Endodermal cell (in vitro differentiated cells): ENCODE measurements around the gene OR14J1. TPM values are rescaled to one million over a fixed set of nuclear protein-coding genes. Genes with fewer than 3 reads are reported as not detected.

ENCODE experiments used
- DNase-seq: peaks from one replicate; pipeline ENCODE4 v3.0.0-alpha.2; 2017
- H3K27ac ChIP-seq: 2 replicates; pipeline ENCODE4 v1.5.1; 2013; ENCODE audit warnings: mild to moderate bottlenecking, low read depth, low read length, moderate library complexity
- H3K27me3 ChIP-seq: 2 replicates; pipeline ENCODE4 v1.6.1; 2013; ENCODE audit warnings: mild to moderate bottlenecking, low read length, moderate library complexity; ENCODE audit not compliant: insufficient read depth, control insufficient read depth, poor library complexity, severe bottlenecking
- H3K36me3 ChIP-seq: 2 replicates; pipeline ENCODE4 v1.7.0; 2013; ENCODE audit warnings: mild to moderate bottlenecking, low read length, moderate library complexity; ENCODE audit not compliant: control insufficient read depth, insufficient read depth
- H3K4me1 ChIP-seq: one replicate; pipeline ENCODE4 v1.7.0; 2013; ENCODE audit warnings: low read length; ENCODE audit not compliant: control insufficient read depth, insufficient read depth
- H3K4me3 ChIP-seq: 2 replicates; pipeline ENCODE4 v1.5.1; 2013; ENCODE audit warnings: mild to moderate bottlenecking, low read length, moderate library complexity
- H3K9ac ChIP-seq: 2 replicates; pipeline ENCODE4 v1.6.1; 2013; ENCODE audit warnings: mild to moderate bottlenecking, low read length, moderate library complexity; ENCODE audit not compliant: poor library complexity, severe bottlenecking; ENCODE audit errors: extremely low read depth
- H3K9me3 ChIP-seq: 2 replicates; pipeline ENCODE4 v1.6.1; 2013; ENCODE audit warnings: mild to moderate bottlenecking, low read length, moderate library complexity; ENCODE audit not compliant: control insufficient read depth
- H3K27ac Mint-ChIP-seq: 2 replicates; pipeline ENCODE4 v1.8.0; 2020; ENCODE audit warnings: mixed read lengths
- H3K27me3 Mint-ChIP-seq: 2 replicates; pipeline ENCODE4 v1.8.0; 2021; ENCODE audit warnings: mild to moderate bottlenecking, mixed read lengths; ENCODE audit not compliant: insufficient read depth
- H3K36me3 Mint-ChIP-seq: 2 replicates; pipeline ENCODE4 v1.8.0; 2020; ENCODE audit warnings: low read depth, mixed read lengths
- H3K4me1 Mint-ChIP-seq: 2 replicates; pipeline ENCODE4 v1.8.0; 2020; ENCODE audit warnings: mixed read lengths
- H3K4me3 Mint-ChIP-seq: 2 replicates; pipeline ENCODE4 v1.8.0; 2020; ENCODE audit warnings: mild to moderate bottlenecking, moderate library complexity, mixed read lengths
- H3K9me3 Mint-ChIP-seq: 2 replicates; pipeline ENCODE4 v1.8.0; 2020; ENCODE audit warnings: mild to moderate bottlenecking, mixed read lengths
- CTCF ChIP-seq: fragments of 200-600 bp; sonication (generic); conservative IDR thresholded peaks from 2 replicates; pipeline ENCODE4 v1.5.0; 2021; ENCODE audit warnings: antibody characterized with exemption, mild to moderate bottlenecking
- WGBS, 2 experiments: methylation state at CpG; one replicate each; pipeline versions ENCODE4 v1.1.5 to v1.1.7; 2013; ENCODE audit warnings: missing lambda C conversion rate in 2 of 2, mixed read lengths in 1 of 2; ENCODE audit not compliant: insufficient coverage in 1 of 2, insufficient read length in 1 of 2; 5-methylcytosine and 5-hydroxymethylcytosine counted together
- long read RNA-seq, 4 experiments: library from polyadenylated mRNA in 2 of 4; library from RNA in 1 of 4; library from capped mRNA in 1 of 4; stranded (forward) in 3 of 4; unstranded in 1 of 4; transcript quantifications; one replicate each; pipeline ENCODE4 v2.0.0, GENCODE V29; 2020 to 2021; ENCODE audit warnings: inconsistent platforms in 1 of 4
- polyA plus RNA-seq, 2 experiments: library from polyadenylated mRNA; stranded (reverse); fragments of 50-300 nt; gene quantifications; one replicate each; pipeline ENCODE4 v1.2.3, GENCODE V29; 2013
- total RNA-seq, 2 donors: library from RNA; stranded (reverse); fragmentation: NEBNext Ultra II Directional in 1 of 2; extraction: Animal tissue kit (Norgen Biotek cat#: 25700) in 1 of 2; gene quantifications; 2 replicates in 1 of 2; 3 replicates in 1 of 2; pipeline ENCODE4 v1.2.1, GENCODE V29; 2021

OR14J1 gene
- not detected for total RNA-seq
- polyA plus RNA-seq (2013, experiment 1 of 2): not detected
- polyA plus RNA-seq (2013, experiment 2 of 2): not detected
- long read RNA-seq, experiment 1: 0 reads
- long read RNA-seq, experiment 2: 0 reads
- long read RNA-seq, experiment 3: 0 reads
- long read RNA-seq, experiment 4: 0 reads

- H3K36me3 ChIP-seq: no peaks in the 10 kb centered on the region
- Mint-ChIP-seq H3K4me1 (no peaks in the 10 kb centered on the region), H3K4me3 (no peak within 1 kb of the TSS), H3K27ac (no peak within 1 kb of the TSS), H3K9me3 (no peaks in the 10 kb centered on the region), H3K36me3 (no peaks in the 10 kb centered on the region), H3K27me3 (no peaks in the 10 kb centered on the region)
- 74 to 80% methylated on average over 3 of the region's 3 CpGs for WGBS, 2 experiments
- no peaks in the 10 kb centered on the region for H3K4me1 ChIP-seq
- H3K9ac ChIP-seq: no peak within 1 kb of the TSS
- H3K4me3 ChIP-seq: no peak within 1 kb of the TSS
- no peak for DNase-seq
- H3K27me3 ChIP-seq: no peaks in the 10 kb centered on the region
- H3K9me3 ChIP-seq: no peaks in the 10 kb centered on the region
- TF ChIP-seq CTCF: no peak
- no peak within 1 kb of the TSS for H3K27ac ChIP-seq
Measured at GRCh38 chr6:29301316-29301715, at the start of gene OR14J1. OR14J1 (plus strand) TSS chr6:29301701; CDS start chr6:29306690, 4,989 bp downstream.

- no peak overlapping the region for H3K4me3 Mint-ChIP-seq
- no peak overlapping the region for H3K4me3 ChIP-seq
- no peaks in the 10 kb centered on the region for H3K36me3 Mint-ChIP-seq
- H3K9ac ChIP-seq: no peak overlapping the region
- H3K27me3 ChIP-seq: no peaks in the 10 kb centered on the region
- H3K4me1 Mint-ChIP-seq: no peaks in the 10 kb centered on the region
- peaks cover 2% of the 10 kb centered on the region for H3K27me3 Mint-ChIP-seq
- H3K9me3 Mint-ChIP-seq: peaks cover 30% of the 10 kb centered on the region
- H3K9me3 ChIP-seq: no peaks in the 10 kb centered on the region
- H3K4me1 ChIP-seq: no peaks in the 10 kb centered on the region
- H3K27ac ChIP-seq: no peak overlapping the region
- H3K27ac Mint-ChIP-seq: no peak overlapping the region
- 94 to 99% methylated on average over 7 to 9 of the region's 9 CpGs for WGBS, 2 experiments
- no peaks in the 10 kb centered on the region for H3K36me3 ChIP-seq
- DNase-seq: no peak
- no peak for TF ChIP-seq CTCF
Measured at GRCh38 chr6:29251736-29252135, 49.8 kb upstream of the OR14J1 start.

GRCh38 chr6:29255530-29255929, 46.0 kb upstream of the OR14J1 start:
- Mint-ChIP-seq H3K9me3 (peaks cover 28% of the 10 kb centered on the region), H3K4me1 (no peaks in the 10 kb centered on the region), H3K27ac (no peak overlapping the region), H3K27me3 (peaks cover 2% of the 10 kb centered on the region), H3K36me3 (no peaks in the 10 kb centered on the region), H3K4me3 (no peak overlapping the region)
- H3K4me1 ChIP-seq: no peaks in the 10 kb centered on the region
- H3K27ac ChIP-seq: no peak overlapping the region
- H3K9ac ChIP-seq: no peak overlapping the region
- no peak for DNase-seq
- no peaks in the 10 kb centered on the region for H3K9me3 ChIP-seq
- H3K27me3 ChIP-seq: no peaks in the 10 kb centered on the region
- no peak for TF ChIP-seq CTCF
- no peaks in the 10 kb centered on the region for H3K36me3 ChIP-seq
- no peak overlapping the region for H3K4me3 ChIP-seq
- WGBS, 2 experiments: 94% methylated on average over 2 of the region's 2 CpGs; no CpG with 5 or more reads in 1 of the 2 experiments
